Left ventricle myocardium inferior (tissue), 1 donor: Measurements from ENCODE around the gene EHD2. TPM values are rescaled to one million over a fixed set of nuclear protein-coding genes. Genes with fewer than 3 reads are reported as not detected.
A peak's percentile ranks its signal among the peaks of the same experiment; 100 is the strongest.

Source experiments
- DNase-seq: peaks from one replicate; pipeline ENCODE4 v3.0.0-alpha.2; 2020
- H3K27ac ChIP-seq: fragments of 200-600 bp; replicated peaks from 2 replicates; pipeline ENCODE4 v1.8.0; 2021
- H3K27me3 ChIP-seq: fragments of 200-600 bp; 2 replicates; pipeline ENCODE4 v1.8.0; 2021; ENCODE audit warnings: low read depth
- H3K36me3 ChIP-seq: fragments of 200-600 bp; 2 replicates; pipeline ENCODE4 v1.8.0; 2021
- H3K4me1 ChIP-seq: fragments of 200-600 bp; 2 replicates; pipeline ENCODE4 v1.8.0; 2021
- H3K4me3 ChIP-seq: fragments of 200-600 bp; 2 replicates; pipeline ENCODE4 v1.8.0; 2021; ENCODE audit warnings: mild to moderate bottlenecking, moderate library complexity
- H3K9me3 ChIP-seq: fragments of 200-600 bp; replicated peaks from 2 replicates; pipeline ENCODE4 v1.8.0; 2021
- intact Hi-C: fragments of 100-400 bp; cut with micrococcal nuclease; formaldehyde crosslinking; loops from one replicate; pipeline ENCODE4 v1.11.0; 2022
- total RNA-seq: library from RNA; stranded (reverse); fragmentation: NEBNext Ultra II Directional; extraction: Animal tissue kit (Norgen Biotek cat#: 25700); gene quantifications from one replicate; pipeline ENCODE4 v1.2.1, GENCODE V29; 2021
- TF ChIP-seq, protein P1 (sequence below): fragments of 200-600 bp; IDR thresholded peaks from 2 replicates; pipeline ENCODE4 v1.8.0; 2021; ENCODE audit warnings: antibody characterized with exemption, mild to moderate bottlenecking, borderline replicate concordance
- donor health status: DM: no; HTN: yes; CAD: no; lungs with severe emphysema.

The EHD2 gene
- total RNA-seq, 1 donor from 2014 or later, result 48.2 TPM

DNA sequence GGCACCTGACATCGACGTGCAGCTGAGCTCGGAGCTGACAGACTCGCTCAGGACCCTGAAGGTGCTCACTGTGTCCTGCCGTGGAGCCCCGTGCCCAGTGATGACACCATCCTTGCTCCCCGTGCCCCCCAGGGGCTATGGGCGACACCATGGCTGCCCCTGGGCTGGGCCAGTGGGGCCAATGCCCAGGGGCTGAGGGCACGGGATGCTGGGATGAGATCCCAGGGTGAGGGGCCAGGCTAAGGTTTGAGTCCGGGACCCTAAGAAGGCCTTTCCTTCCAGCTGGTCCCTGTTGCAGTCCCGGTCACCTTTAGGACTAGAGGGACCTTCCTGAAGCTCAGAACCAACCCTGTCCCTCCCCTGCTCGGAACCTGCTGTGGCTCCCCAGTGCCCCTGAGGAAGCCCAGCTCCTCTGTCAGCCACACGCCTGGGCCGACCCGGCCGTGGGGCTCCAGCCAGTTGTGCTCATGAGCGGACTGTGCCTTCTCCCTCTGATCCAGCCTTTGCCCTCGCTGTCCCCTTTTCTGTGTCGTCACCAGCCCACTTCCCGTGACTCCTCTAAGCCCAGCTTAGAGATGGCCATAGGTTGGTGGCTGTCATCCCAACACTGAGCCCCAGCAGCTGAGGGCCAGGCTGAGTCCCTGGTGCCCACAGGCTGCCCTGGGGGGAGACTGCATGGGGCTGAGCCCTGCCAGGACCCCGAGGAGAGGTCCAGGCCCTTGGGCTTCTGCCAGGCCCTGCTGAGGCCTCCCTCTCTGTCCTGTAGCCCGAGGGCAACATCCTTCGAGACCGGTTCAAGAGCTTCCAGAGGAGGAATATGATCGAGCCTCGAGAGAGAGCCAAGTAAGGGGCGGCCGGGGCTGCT lies 42.8 kb downstream of the EHD2 start:
- no peak for DNase-seq

DNA sequence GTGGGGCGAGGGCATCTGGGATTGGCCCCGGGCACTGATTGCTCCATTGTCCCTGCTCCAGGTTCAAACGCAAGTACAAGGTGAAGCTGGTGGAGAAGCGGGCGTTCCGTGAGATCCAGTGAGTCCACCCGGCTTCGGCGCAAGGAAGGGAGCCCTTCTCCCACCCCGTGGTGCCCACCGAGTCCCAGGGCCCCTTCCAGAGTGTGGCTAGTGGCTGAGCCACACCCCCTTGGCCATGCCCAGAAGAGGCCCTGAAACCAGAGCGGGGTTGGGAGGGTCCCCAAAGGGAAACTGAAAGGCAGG lies 43.4 kb downstream of the EHD2 start:
- H3K27me3 ChIP-seq, result no peaks in the 10 kb centered on the region
- peaks cover 87% of the 10 kb centered on the region for H3K36me3 ChIP-seq
- H3K9me3 ChIP-seq, result peaks cover 5% of the 10 kb centered on the region
- intact Hi-C loops, result no loop called here
- TF ChIP-seq, protein P1, sequence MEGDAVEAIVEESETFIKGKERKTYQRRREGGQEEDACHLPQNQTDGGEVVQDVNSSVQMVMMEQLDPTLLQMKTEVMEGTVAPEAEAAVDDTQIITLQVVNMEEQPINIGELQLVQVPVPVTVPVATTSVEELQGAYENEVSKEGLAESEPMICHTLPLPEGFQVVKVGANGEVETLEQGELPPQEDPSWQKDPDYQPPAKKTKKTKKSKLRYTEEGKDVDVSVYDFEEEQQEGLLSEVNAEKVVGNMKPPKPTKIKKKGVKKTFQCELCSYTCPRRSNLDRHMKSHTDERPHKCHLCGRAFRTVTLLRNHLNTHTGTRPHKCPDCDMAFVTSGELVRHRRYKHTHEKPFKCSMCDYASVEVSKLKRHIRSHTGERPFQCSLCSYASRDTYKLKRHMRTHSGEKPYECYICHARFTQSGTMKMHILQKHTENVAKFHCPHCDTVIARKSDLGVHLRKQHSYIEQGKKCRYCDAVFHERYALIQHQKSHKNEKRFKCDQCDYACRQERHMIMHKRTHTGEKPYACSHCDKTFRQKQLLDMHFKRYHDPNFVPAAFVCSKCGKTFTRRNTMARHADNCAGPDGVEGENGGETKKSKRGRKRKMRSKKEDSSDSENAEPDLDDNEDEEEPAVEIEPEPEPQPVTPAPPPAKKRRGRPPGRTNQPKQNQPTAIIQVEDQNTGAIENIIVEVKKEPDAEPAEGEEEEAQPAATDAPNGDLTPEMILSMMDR, result no peak
- no peak for DNase-seq
- H3K4me3 ChIP-seq, result no peak overlapping the region
- H3K4me1 ChIP-seq, result no peaks in the 10 kb centered on the region
- H3K27ac ChIP-seq, result no peak overlapping the region

More for the DNA sequence above, 42.8 kb downstream of the EHD2 start:
- Histone ChIP-seq H3K27ac (no peak overlapping the region), H3K36me3 (peaks cover 93% of the 10 kb centered on the region), H3K4me1 (no peaks in the 10 kb centered on the region), H3K27me3 (no peaks in the 10 kb centered on the region), H3K4me3 (no peak overlapping the region), H3K9me3 (peaks cover 5% of the 10 kb centered on the region)
- intact Hi-C loops, result no loop called here
- TF ChIP-seq, protein P1, result no peak

DNA sequence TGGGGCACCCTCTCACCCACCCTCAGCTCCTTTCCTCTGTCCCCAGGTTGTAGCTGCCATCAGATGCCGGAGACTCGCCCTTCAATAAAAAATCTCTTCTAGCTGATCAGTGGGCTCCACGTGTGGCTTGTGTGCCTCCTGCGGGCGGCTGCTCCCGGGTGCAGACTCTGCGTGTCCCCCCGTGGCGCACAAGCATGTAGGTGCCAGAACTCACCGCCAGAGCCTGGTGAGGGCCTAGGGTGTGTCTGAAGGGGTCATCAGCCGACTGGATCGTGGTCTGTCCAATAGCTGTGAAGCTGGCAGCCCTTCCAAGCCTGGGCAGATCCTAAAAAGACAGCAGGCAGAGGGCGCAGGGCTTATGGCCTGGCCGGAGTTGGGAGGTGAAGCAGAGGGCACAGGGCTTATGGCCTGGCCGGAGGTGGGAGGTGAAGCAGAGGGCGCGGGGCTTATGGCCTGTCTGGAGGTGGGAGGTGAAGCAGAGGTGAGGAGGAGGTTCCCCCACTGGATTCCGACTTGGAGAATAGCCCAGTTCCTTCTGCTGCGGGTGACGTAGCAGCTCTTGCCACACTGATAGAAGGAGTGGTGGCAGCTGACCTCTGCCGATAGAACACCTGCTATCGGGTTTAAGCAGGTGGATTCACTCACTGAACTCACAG lies 43.9 kb downstream of the EHD2 start:
- Histone ChIP-seq H3K9me3 (peaks cover 5% of the 10 kb centered on the region), H3K4me3 (no peak overlapping the region), H3K4me1 (no peaks in the 10 kb centered on the region), H3K27me3 (no peaks in the 10 kb centered on the region), H3K36me3 (peaks cover 82% of the 10 kb centered on the region), H3K27ac (peak overlapping the region; percentile 16)
- no peak for DNase-seq
- intact Hi-C loops, result no loop called here
- TF ChIP-seq, protein P1, result no peak

DNA sequence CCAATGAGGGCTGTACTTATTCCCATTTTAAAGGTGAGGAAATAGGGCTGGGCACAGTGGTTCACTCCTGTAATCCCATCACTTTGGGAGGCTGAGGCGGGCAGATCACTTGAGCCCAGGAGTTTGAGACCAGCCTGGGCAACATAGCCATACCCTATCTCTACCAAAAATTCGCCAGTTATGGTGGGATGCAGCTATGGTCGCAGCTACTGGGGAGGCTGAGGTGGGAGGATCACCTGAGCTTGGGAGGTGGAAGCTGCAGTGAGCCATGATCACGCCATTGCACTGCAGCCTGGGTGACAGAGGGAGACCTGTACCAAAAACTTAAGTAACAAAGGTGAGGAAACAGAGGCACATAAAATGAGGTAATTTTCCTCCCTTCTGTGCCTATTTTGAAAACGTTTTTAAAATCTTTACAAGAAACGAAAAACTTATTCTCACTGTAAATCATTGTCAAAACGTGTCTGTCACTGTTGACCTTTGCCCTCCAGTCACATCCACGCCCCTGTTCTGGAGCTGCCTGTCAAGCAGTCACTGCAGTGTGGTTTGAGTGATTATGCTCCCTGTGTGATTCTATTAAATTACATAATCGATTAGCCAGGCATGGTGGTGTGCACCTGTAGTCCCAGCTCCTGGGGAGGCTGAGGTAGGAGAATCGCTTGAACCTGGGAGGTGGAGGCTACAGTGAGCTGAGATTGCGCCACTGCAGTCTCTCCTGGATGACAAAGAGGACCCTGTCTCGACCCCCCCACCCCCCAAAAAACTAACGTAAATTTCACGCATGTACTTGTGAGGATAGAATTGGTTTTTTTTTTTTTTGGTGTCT lies 44.6 kb downstream of the EHD2 start:
- peaks cover 5% of the 10 kb centered on the region for H3K9me3 ChIP-seq
- H3K27ac ChIP-seq, result peak overlapping the region; percentile 16
- peaks cover 5% of the 10 kb centered on the region for H3K4me1 ChIP-seq
- no peak overlapping the region for H3K4me3 ChIP-seq
- peaks cover 74% of the 10 kb centered on the region for H3K36me3 ChIP-seq
- H3K27me3 ChIP-seq, result no peaks in the 10 kb centered on the region
- no peak for DNase-seq
- TF ChIP-seq, protein P1, result no peak
- intact Hi-C loops, result no loop called here

DNA sequence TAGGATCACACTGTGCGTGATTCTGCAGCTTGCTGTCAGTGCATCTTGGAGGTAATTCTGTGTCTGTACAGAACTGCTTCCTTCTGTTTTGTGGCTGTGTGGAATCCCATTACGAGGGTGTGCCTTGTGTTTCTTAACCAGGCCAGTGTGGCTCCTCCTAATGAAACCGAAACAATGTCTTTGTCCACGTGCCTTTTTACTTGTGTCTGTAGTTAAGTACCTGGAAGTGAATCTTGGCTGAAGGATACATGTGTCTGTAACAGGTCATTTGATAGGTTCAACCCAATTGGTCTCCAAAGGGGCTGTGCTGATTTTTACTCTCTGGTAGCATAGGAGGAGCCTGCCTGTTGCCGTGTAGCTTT lies 45.2 kb downstream of the EHD2 start:
- no peak overlapping the region for H3K27ac ChIP-seq
- H3K4me1 ChIP-seq, result peaks cover 9% of the 10 kb centered on the region
- peaks cover 68% of the 10 kb centered on the region for H3K36me3 ChIP-seq
- H3K9me3 ChIP-seq, result peaks cover 5% of the 10 kb centered on the region
- intact Hi-C loops, result no loop called here
- DNase-seq, result no peak
- TF ChIP-seq, protein P1, result no peak
- no peak overlapping the region for H3K4me3 ChIP-seq
- H3K27me3 ChIP-seq, result no peaks in the 10 kb centered on the region
